BLaER1 (cell line): ENCODE data around the gene GIGYF2.
"Not testable (repeated sequence)": the region's sequence is repeated elsewhere in the genome, so short reads cannot be mapped to it uniquely, and the experiment has no call there.

Experiments used
- H3K27ac ChIP-seq: shearing (Covaris generic); formaldehyde crosslinking; 2 replicates; pipeline ENCODE4 v1.8.1; 2022
- H3K27me3 ChIP-seq: shearing (Covaris generic); formaldehyde crosslinking; 2 replicates; pipeline ENCODE4 v1.8.1; 2022
- H3K36me3 ChIP-seq: shearing (Covaris generic); formaldehyde crosslinking; 2 replicates; pipeline ENCODE4 v1.8.1; 2022
- H3K4me1 ChIP-seq: shearing (Covaris generic); formaldehyde crosslinking; 2 replicates; pipeline ENCODE4 v1.8.1; 2022
- H3K4me2 ChIP-seq: shearing (Covaris generic); formaldehyde crosslinking; 2 replicates; pipeline ENCODE4 v1.8.1; 2022
- H3K4me3 ChIP-seq: shearing (Covaris generic); formaldehyde crosslinking; 2 replicates; pipeline ENCODE4 v1.8.1; 2022
- H3K9ac ChIP-seq: shearing (Covaris generic); formaldehyde crosslinking; 2 replicates; pipeline ENCODE4 v1.8.1; 2022
- H3K9me3 ChIP-seq: shearing (Covaris generic); formaldehyde crosslinking; 2 replicates; pipeline ENCODE4 v1.8.1; 2022
- H4K20me1 ChIP-seq: shearing (Covaris generic); formaldehyde crosslinking; 2 replicates; pipeline ENCODE4 v1.8.1; 2022
- Cebpa-rat ChIP-seq: shearing (Covaris generic); IDR thresholded peaks from 2 replicates; pipeline ENCODE4 v1.8.1; 2022

GIGYF2 gene

GRCh38 chr2:232713505-232713904, 16.4 kb downstream of the GIGYF2 start:
- peaks cover 33% of the 10 kb centered on the region for H3K9me3 ChIP-seq
- H3K4me2 ChIP-seq = no peak overlapping the region
- no peak for TF ChIP-seq Cebpa-rat

GRCh38 chr2:232714969-232715368, 17.8 kb downstream of the GIGYF2 start:
- H3K4me3 ChIP-seq = no peak overlapping the region
- peaks cover 30% of the 10 kb centered on the region for H3K9me3 ChIP-seq
- H3K36me3 ChIP-seq = peaks cover 79% of the 10 kb centered on the region
- H4K20me1 ChIP-seq = peaks cover 83% of the 10 kb centered on the region
- no peaks in the 10 kb centered on the region for H3K4me1 ChIP-seq
- no peak overlapping the region for H3K27ac ChIP-seq
- no peak overlapping the region for H3K4me2 ChIP-seq
- no peak for TF ChIP-seq Cebpa-rat
- H3K27me3 ChIP-seq = no peaks in the 10 kb centered on the region
- H3K9ac ChIP-seq = no peak overlapping the region

More at GRCh38 chr2:232713505-232713904, 16.4 kb downstream of the GIGYF2 start:
- peaks cover 81% of the 10 kb centered on the region for H3K36me3 ChIP-seq
- H3K27me3 ChIP-seq = no peaks in the 10 kb centered on the region
- H3K27ac ChIP-seq = no peak overlapping the region
- no peak overlapping the region for H3K9ac ChIP-seq
- no peaks in the 10 kb centered on the region for H3K4me1 ChIP-seq
- peaks cover 82% of the 10 kb centered on the region for H4K20me1 ChIP-seq
- no peak overlapping the region for H3K4me3 ChIP-seq

- H3K27me3 ChIP-seq, H3K4me2 ChIP-seq, H3K4me3 ChIP-seq, H3K9ac ChIP-seq, H3K4me1 ChIP-seq, H3K9me3 ChIP-seq, H3K27ac ChIP-seq: not testable (repeated sequence)
- H4K20me1 ChIP-seq = peaks cover 97% of the 10 kb centered on the region
- peaks cover 85% of the 10 kb centered on the region for H3K36me3 ChIP-seq
Measured at GRCh38 chr2:232720056-232720455, 22.9 kb downstream of the GIGYF2 start.

GRCh38 chr2:232721261-232721660, 24.1 kb downstream of the GIGYF2 start:
- H3K36me3 ChIP-seq = peaks cover 93% of the 10 kb centered on the region
- H3K4me1 ChIP-seq = 0 out of 2 replicates have a peak, but pooled peaks cover 6% of the 10 kb centered on the region
- H3K4me2 ChIP-seq = no peak overlapping the region

GRCh38 chr2:232721882-232722281, 24.8 kb downstream of the GIGYF2 start:
- Histone ChIP-seq H3K9ac (no peak overlapping the region), H3K4me2 (no peak overlapping the region), H4K20me1 (peaks cover 93% of the 10 kb centered on the region), H3K9me3 (peaks cover 6% of the 10 kb centered on the region; the same call in 1 of the 2 replicates), H3K36me3 (peaks cover 91% of the 10 kb centered on the region), H3K4me3 (no peak overlapping the region), H3K4me1 (0 out of 2 replicates have a peak, but pooled peaks cover 6% of the 10 kb centered on the region), H3K27ac (no peak overlapping the region), H3K27me3 (no peaks in the 10 kb centered on the region)
- TF ChIP-seq Cebpa-rat = no peak

More at GRCh38 chr2:232721261-232721660, 24.1 kb downstream of the GIGYF2 start:
- peaks cover 96% of the 10 kb centered on the region for H4K20me1 ChIP-seq
- no peak overlapping the region for H3K4me3 ChIP-seq
- H3K27ac ChIP-seq = no peak overlapping the region
- H3K9ac ChIP-seq = no peak overlapping the region
- H3K9me3 ChIP-seq = peaks cover 10% of the 10 kb centered on the region; the same call in 1 of the 2 replicates
- no peak for TF ChIP-seq Cebpa-rat
- H3K27me3 ChIP-seq = no peaks in the 10 kb centered on the region

- Histone ChIP-seq H3K27me3 (no peaks in the 10 kb centered on the region), H3K4me1 (0 out of 2 replicates have a peak, but pooled peaks cover 6% of the 10 kb centered on the region), H3K9ac (no peak overlapping the region), H3K27ac (no peak overlapping the region), H3K4me2 (no peak overlapping the region), H4K20me1 (peaks cover 93% of the 10 kb centered on the region), H3K4me3 (no peak overlapping the region), H3K9me3 (peaks cover 4% of the 10 kb centered on the region; the same call in 1 of the 2 replicates), H3K36me3 (peaks cover 91% of the 10 kb centered on the region)
- TF ChIP-seq Cebpa-rat = no peak
Measured at GRCh38 chr2:232723027-232723426, 25.9 kb downstream of the GIGYF2 start.

GRCh38 chr2:232728785-232729184, 31.7 kb downstream of the GIGYF2 start:
- H4K20me1 ChIP-seq = peaks cover 90% of the 10 kb centered on the region
- TF ChIP-seq Cebpa-rat = no peak
- H3K4me3 ChIP-seq = no peak overlapping the region
- H3K27me3 ChIP-seq = no peaks in the 10 kb centered on the region
- H3K4me1 ChIP-seq = no peaks in the 10 kb centered on the region
- peaks cover 93% of the 10 kb centered on the region for H3K36me3 ChIP-seq
- no peak overlapping the region for H3K27ac ChIP-seq
- H3K4me2 ChIP-seq = no peak overlapping the region
- no peak overlapping the region for H3K9ac ChIP-seq
- no peaks in the 10 kb centered on the region for H3K9me3 ChIP-seq

GRCh38 chr2:232731470-232731869, 34.3 kb downstream of the GIGYF2 start:
- Histone ChIP-seq H4K20me1 (peaks cover 87% of the 10 kb centered on the region), H3K9me3 (no peaks in the 10 kb centered on the region), H3K4me3 (no peak overlapping the region), H3K36me3 (peaks cover 87% of the 10 kb centered on the region), H3K27ac (no peak overlapping the region), H3K4me1 (no peaks in the 10 kb centered on the region), H3K9ac (no peak overlapping the region), H3K4me2 (no peak overlapping the region), H3K27me3 (no peaks in the 10 kb centered on the region)
- TF ChIP-seq Cebpa-rat = no peak

- H3K4me2 ChIP-seq = no peak overlapping the region
- TF ChIP-seq Cebpa-rat = no peak
Measured at GRCh38 chr2:232741294-232741693, 44.2 kb downstream of the GIGYF2 start.

GRCh38 chr2:232741972-232742371, 44.8 kb downstream of the GIGYF2 start:
- Histone ChIP-seq H3K27me3 (no peaks in the 10 kb centered on the region), H3K4me1 (no peaks in the 10 kb centered on the region), H3K4me2 (no peak overlapping the region), H3K9ac (no peak overlapping the region), H4K20me1 (peaks cover 10% of the 10 kb centered on the region; the same call in 1 of the 2 replicates), H3K9me3 (no peaks in the 10 kb centered on the region), H3K36me3 (peaks cover 74% of the 10 kb centered on the region), H3K4me3 (no peak overlapping the region), H3K27ac (no peak overlapping the region)
- TF ChIP-seq Cebpa-rat = no peak

More at GRCh38 chr2:232741294-232741693, 44.2 kb downstream of the GIGYF2 start:
- H4K20me1 ChIP-seq = peaks cover 10% of the 10 kb centered on the region; the same call in 1 of the 2 replicates
- H3K4me1 ChIP-seq = no peaks in the 10 kb centered on the region
- no peak overlapping the region for H3K9ac ChIP-seq
- H3K36me3 ChIP-seq = peaks cover 78% of the 10 kb centered on the region
- no peak overlapping the region for H3K4me3 ChIP-seq
- no peak overlapping the region for H3K27ac ChIP-seq
- H3K27me3 ChIP-seq = no peaks in the 10 kb centered on the region
- H3K9me3 ChIP-seq = no peaks in the 10 kb centered on the region

GRCh38 chr2:232744963-232745362, 47.8 kb downstream of the GIGYF2 start:
- Histone ChIP-seq H4K20me1 (peaks cover 10% of the 10 kb centered on the region; the same call in 1 of the 2 replicates), H3K4me1 (no peaks in the 10 kb centered on the region), H3K4me3 (no peak overlapping the region), H3K9ac (no peak overlapping the region), H3K36me3 (peaks cover 71% of the 10 kb centered on the region), H3K9me3 (no peaks in the 10 kb centered on the region), H3K4me2 (no peak overlapping the region), H3K27ac (no peak overlapping the region), H3K27me3 (no peaks in the 10 kb centered on the region)
- TF ChIP-seq Cebpa-rat = no peak
